GM10266 (cell line): Measurements from ENCODE around the gene NCCRP1.

ENCODE experiments used
- DNase-seq: peaks from one replicate; pipeline ENCODE4 v3.0.0; 2012; ENCODE audit errors: extremely low spot score
- CTCF ChIP-seq: IDR thresholded peaks from 2 replicates; pipeline ENCODE4 v1.5.1; 2012; ENCODE audit warnings: mild to moderate bottlenecking, low read depth; ENCODE audit not compliant: control insufficient read depth, insufficient read depth; ENCODE audit errors: missing control alignments

Gene NCCRP1

GRCh38 chr19:39171479-39172465 is 25.0 kb upstream of the NCCRP1 start:
- TF ChIP-seq CTCF = no peak
- no peak for DNase-seq

GRCh38 chr19:39172700-39173501 is 23.9 kb upstream of the NCCRP1 start:
- DNase-seq = no peak
- no peak for TF ChIP-seq CTCF

- no peak for DNase-seq
- no peak for TF ChIP-seq CTCF
Observed at GRCh38 chr19:39173502-39173991, 23.2 kb upstream of the NCCRP1 start.

- TF ChIP-seq CTCF = no peak
- no peak for DNase-seq
Observed at GRCh38 chr19:39174142-39174541, 22.6 kb upstream of the NCCRP1 start.

GRCh38 chr19:39174558-39175544 is 21.9 kb upstream of the NCCRP1 start:
- TF ChIP-seq CTCF = no peak
- no peak for DNase-seq

- no peak for DNase-seq
- TF ChIP-seq CTCF = no peak
Observed at GRCh38 chr19:39175564-39175963, 21.2 kb upstream of the NCCRP1 start.
